Suprapubic skin (tissue), 4 donors: ENCODE data around the gene CYBA.

Source experiments
- EP300 ChIP-seq: sonication (generic); formaldehyde crosslinking; IDR thresholded peaks from one replicate; pipeline ENCODE4 v1.6.1; 2017; ENCODE audit warnings: antibody characterized with exemption
- POLR2A ChIP-seq, 2 donors: fragments of 450-650 bp; IDR thresholded peaks; one replicate each; pipeline ENCODE4 v1.6.1; 2017; ENCODE audit warnings: antibody characterized with exemption in 2 of 2, mild to moderate bottlenecking in 2 of 2, moderate library complexity in 2 of 2
- POLR2AphosphoS5 ChIP-seq, 3 donors: sonication (generic); formaldehyde crosslinking; IDR thresholded peaks; one replicate each; pipeline ENCODE4 v1.6.1; 2017; ENCODE audit warnings: antibody characterized with exemption in 3 of 3
- TF ChIP-seq, protein P1 (sequence below), 2 donors: fragments of 200-600 bp in 1 of 2; fragments of 450-650 bp in 1 of 2; sonication (generic) in 1 of 2; IDR thresholded peaks; one replicate each; pipeline ENCODE4 v1.5.1; 2016 to 2019; ENCODE audit warnings: antibody characterized with exemption in 2 of 2, mild to moderate bottlenecking in 1 of 2, moderate library complexity in 1 of 2

DNA sequence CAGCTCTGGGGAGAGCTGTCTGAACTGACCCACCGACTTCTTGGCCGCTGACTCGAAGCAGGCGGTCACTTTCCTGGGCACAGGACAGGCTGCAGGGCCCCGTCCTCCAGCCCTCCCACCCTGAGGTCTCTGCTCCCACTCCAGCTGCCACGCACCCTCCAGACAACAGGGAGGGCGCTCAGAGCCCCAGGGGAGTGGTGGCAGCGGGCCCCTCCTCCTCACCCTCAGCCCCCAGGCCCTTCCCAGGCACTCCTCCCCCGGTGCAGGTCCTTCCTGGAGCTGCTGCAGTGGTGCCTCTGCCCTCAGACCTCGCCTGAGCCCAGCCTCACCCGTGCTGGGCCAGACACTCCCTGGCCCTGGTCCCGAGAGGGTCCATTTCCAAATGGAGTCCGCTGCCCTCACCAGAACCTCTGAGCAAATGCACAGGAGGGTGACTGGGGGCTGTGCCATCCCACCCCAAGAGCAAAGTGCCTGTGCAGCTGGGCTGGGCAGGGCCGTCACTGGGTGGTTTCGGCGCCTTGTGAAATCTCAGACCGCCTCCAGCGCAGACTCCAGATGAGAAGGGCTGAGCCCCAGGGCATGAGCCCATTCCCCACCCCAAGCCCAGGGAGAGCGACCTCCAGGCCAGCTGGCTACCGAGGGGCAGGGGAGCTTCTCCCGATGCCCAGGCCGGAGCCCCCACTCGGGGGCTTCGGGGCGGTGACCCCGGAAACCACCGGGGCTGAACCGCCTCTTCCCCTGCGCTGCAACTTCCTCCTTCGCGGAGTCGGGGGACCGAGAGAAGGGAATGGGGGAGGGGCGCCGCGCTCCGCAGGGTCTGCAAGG lies 717 bp downstream of the CYBA start:
- TF ChIP-seq, protein P1, sequence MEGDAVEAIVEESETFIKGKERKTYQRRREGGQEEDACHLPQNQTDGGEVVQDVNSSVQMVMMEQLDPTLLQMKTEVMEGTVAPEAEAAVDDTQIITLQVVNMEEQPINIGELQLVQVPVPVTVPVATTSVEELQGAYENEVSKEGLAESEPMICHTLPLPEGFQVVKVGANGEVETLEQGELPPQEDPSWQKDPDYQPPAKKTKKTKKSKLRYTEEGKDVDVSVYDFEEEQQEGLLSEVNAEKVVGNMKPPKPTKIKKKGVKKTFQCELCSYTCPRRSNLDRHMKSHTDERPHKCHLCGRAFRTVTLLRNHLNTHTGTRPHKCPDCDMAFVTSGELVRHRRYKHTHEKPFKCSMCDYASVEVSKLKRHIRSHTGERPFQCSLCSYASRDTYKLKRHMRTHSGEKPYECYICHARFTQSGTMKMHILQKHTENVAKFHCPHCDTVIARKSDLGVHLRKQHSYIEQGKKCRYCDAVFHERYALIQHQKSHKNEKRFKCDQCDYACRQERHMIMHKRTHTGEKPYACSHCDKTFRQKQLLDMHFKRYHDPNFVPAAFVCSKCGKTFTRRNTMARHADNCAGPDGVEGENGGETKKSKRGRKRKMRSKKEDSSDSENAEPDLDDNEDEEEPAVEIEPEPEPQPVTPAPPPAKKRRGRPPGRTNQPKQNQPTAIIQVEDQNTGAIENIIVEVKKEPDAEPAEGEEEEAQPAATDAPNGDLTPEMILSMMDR (IDR thresholded peaks at IDR 0.05) = no peak
- TF ChIP-seq POLR2AphosphoS5 (IDR thresholded peaks at IDR 0.05) = no peak
- TF ChIP-seq POLR2A (IDR thresholded peaks at IDR 0.05) = no peak
- no peak for TF ChIP-seq EP300
